Measurements from ENCODE around the gene SELENON.

- no peak for TF ChIP-seq CTCF (IDR thresholded peaks at IDR 0.05 in 4 of 5, conservative IDR thresholded peaks at IDR 0.05 in 1 of 5)
- no peak for TF ChIP-seq POLR2A (IDR thresholded peaks at IDR 0.05)
These were observed 34.9 kb downstream of the SELENON start for GRCh38 chr1:25834894-25835293.

All from gastrocnemius medialis (tissue), 4 donors.